PC-3 (cell line): ENCODE results near the gene SLC7A7. TPM values are rescaled to one million over a fixed set of nuclear protein-coding genes. Genes with fewer than 3 reads are reported as not detected.
"Not testable (repeated sequence)": the region's sequence is repeated elsewhere in the genome, so short reads cannot be mapped to it uniquely, and the experiment has no call there.

Experiments used
- ATAC-seq: fragments of 200-7000 bp; cut with Tn5 transposase; 2 replicates; pipeline ENCODE4 v1.9.1; 2020; ENCODE audit warnings: mild to moderate bottlenecking, moderate library complexity
- BruUV-seq: library from RNA; stranded (reverse); fragments of 400-500 nt; replicated peaks from 2 replicates; lab custom pipeline; 2021; lab: Mats Ljungman, UMichigan
- CTCF ChIA-PET: fragments of 300-600 bp; sonication (Branson Sonifier 250); formaldehyde crosslinking; loops from one replicate; lab custom pipeline; 2022; ENCODE audit warnings: antibody characterized with exemption; lab: Charles Lee
- POLR2A ChIA-PET: fragments of 300-600 bp; sonication (Branson Sonifier 250); formaldehyde crosslinking; loops from one replicate; lab custom pipeline; 2022; ENCODE audit warnings: antibody characterized with exemption; ENCODE audit not compliant: unreplicated experiment; lab: Charles Lee
- DNase-seq: peaks from one replicate; pipeline ENCODE4 v3.0.0-alpha.2; 2015
- H2AFZ ChIP-seq: fragments of 300-600 bp; sonication (generic); 2 replicates; pipeline ENCODE4 v1.6.0; 2016; ENCODE audit warnings: antibody characterized with exemption, low read length
- H3F3A ChIP-seq: fragments of 300-600 bp; sonication (generic); one replicate; pipeline ENCODE4 v1.6.0; 2017; ENCODE audit warnings: antibody characterized with exemption, low read length, control low read depth, mild to moderate bottlenecking; ENCODE audit not compliant: unreplicated experiment
- H3K27ac ChIP-seq: fragments of 300-600 bp; sonication (generic); 2 replicates; pipeline ENCODE4 v1.5.1; 2016; ENCODE audit warnings: mild to moderate bottlenecking, low read length
- H3K27me3 ChIP-seq: fragments of 300-600 bp; sonication (generic); 2 replicates; pipeline ENCODE4 v1.6.1; 2016; ENCODE audit warnings: low read length, mixed read lengths
- H3K36me3 ChIP-seq: fragments of 300-600 bp; sonication (generic); 2 replicates; pipeline ENCODE4 v1.6.1; 2016; ENCODE audit warnings: low read depth, mixed run types, low read length, mixed read lengths
- H3K4me1 ChIP-seq: fragments of 300-600 bp; sonication (generic); 2 replicates; pipeline ENCODE4 v1.5.1; 2016; ENCODE audit warnings: low read length; ENCODE audit not compliant: insufficient read depth
- H3K4me2 ChIP-seq: fragments of 300-600 bp; sonication (generic); 2 replicates; pipeline ENCODE4 v1.6.0; 2016; ENCODE audit warnings: low read length
- H3K4me3 ChIP-seq: fragments of 300-600 bp; sonication (generic); 2 replicates; pipeline ENCODE4 v1.5.1; 2016; ENCODE audit warnings: mild to moderate bottlenecking, low read length, mixed read lengths
- H3K79me2 ChIP-seq: fragments of 300-600 bp; sonication (generic); 2 replicates; pipeline ENCODE4 v1.6.1; 2017; ENCODE audit warnings: low read length, mixed read lengths
- H3K9ac ChIP-seq: fragments of 300-600 bp; sonication (generic); 2 replicates; pipeline ENCODE4 v1.6.0; 2016; ENCODE audit warnings: mild to moderate bottlenecking, low read length
- H3K9me2 ChIP-seq: fragments of 300-600 bp; sonication (generic); replicated peaks from 2 replicates; pipeline ENCODE4 v1.6.1; 2016; ENCODE audit warnings: mixed run types, low read length, mixed read lengths
- H3K9me3 ChIP-seq: fragments of 300-600 bp; sonication (generic); 2 replicates; pipeline ENCODE4 v1.6.1; 2016; ENCODE audit warnings: low read length, mixed read lengths
- H4K20me1 ChIP-seq: fragments of 300-600 bp; sonication (generic); 2 replicates; pipeline ENCODE4 v1.6.1; 2016; ENCODE audit warnings: low read length, mixed read lengths
- CTCF ChIP-seq: fragments of 300-600 bp; sonication (generic); conservative IDR thresholded peaks from 2 replicates; pipeline ENCODE4 v1.5.1; 2017; ENCODE audit warnings: antibody characterized with exemption, low read depth, mild to moderate bottlenecking, low read length
- EZH2 ChIP-seq: fragments of 300-600 bp; sonication (generic); IDR thresholded peaks from one replicate; pipeline ENCODE4 v1.6.1; 2017; ENCODE audit warnings: antibody characterized with exemption, mild to moderate bottlenecking, low read length; ENCODE audit not compliant: unreplicated experiment
- EZH2phosphoT487 ChIP-seq: fragments of 300-600 bp; sonication (generic); IDR thresholded peaks from 2 replicates; pipeline ENCODE4 v1.6.1; 2018; ENCODE audit warnings: mild to moderate bottlenecking, antibody characterized with exemption, low read length, borderline replicate concordance
- intact Hi-C: fragments of 100-400 bp; cut with micrococcal nuclease; formaldehyde crosslinking; loops from 2 replicates; pipeline ENCODE4 v1.9.0; 2023
- total RNA-seq: library from RNA; depleted of rRNA; stranded (reverse); fragments of >200 nt; gene quantifications from 2 replicates; pipeline ENCODE4 v1.2.3, GENCODE V29; 2014

The SLC7A7 gene
- total RNA-seq, 1 experiment from 2014 or later = not detected

DNA sequence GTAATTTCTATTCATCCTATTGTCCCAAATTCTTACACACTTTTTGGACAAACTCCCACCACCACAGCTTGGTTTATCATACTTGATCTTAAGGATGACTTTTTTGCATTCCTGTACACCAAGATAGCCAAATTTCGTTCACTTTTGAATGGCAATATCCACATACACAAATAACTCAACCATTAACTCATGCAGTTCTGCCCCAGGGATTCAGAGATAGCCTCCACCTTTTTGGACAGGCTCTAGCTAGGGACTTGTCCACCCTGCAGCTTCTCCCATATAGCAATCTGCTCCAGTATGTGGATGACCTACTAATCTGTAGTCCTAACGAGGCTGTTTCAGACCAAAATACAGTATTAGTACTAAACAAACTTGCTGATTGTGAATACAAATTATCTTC is 81.4 kb downstream of the SLC7A7 start:
- no peak for DNase-seq
- ATAC-seq = no peak
- no peak for TF ChIP-seq CTCF
- TF ChIP-seq EZH2 = no peak
- TF ChIP-seq EZH2phosphoT487 = no peak
- Histone ChIP-seq H3K27ac (no peak overlapping the region), H3K9me2 (no peaks in the 10 kb centered on the region), H3K4me3 (no peak overlapping the region), H3F3A (no peaks in the 10 kb centered on the region), H4K20me1 (no peaks in the 10 kb centered on the region), H3K36me3 (no peaks in the 10 kb centered on the region), H3K79me2 (no peaks in the 10 kb centered on the region), H3K9ac (no peak overlapping the region), H3K27me3 (no peaks in the 10 kb centered on the region), H2AFZ (no peak overlapping the region), H3K4me2 (no peak overlapping the region), H3K4me1 (no peaks in the 10 kb centered on the region), H3K9me3 (no peaks in the 10 kb centered on the region)
- intact Hi-C loops = no loop called here
- ChIA-PET CTCF (no interaction called here), POLR2A (no interaction called here)
- BruUV-seq = no TSS peak

GRCh38 chr14:22732062-22732461 is 83.2 kb downstream of the SLC7A7 start:
- H3K79me2 ChIP-seq, intact Hi-C loops, H3K9ac ChIP-seq, DNase-seq, H3K36me3 ChIP-seq, H3K4me2 ChIP-seq, H4K20me1 ChIP-seq, POLR2A ChIA-PET, H3F3A ChIP-seq, H3K9me2 ChIP-seq, BruUV-seq, H3K27ac ChIP-seq, H3K4me1 ChIP-seq, H3K9me3 ChIP-seq, H3K27me3 ChIP-seq, H3K4me3 ChIP-seq, H2AFZ ChIP-seq, CTCF ChIA-PET, ATAC-seq: not testable (repeated sequence)

DNA sequence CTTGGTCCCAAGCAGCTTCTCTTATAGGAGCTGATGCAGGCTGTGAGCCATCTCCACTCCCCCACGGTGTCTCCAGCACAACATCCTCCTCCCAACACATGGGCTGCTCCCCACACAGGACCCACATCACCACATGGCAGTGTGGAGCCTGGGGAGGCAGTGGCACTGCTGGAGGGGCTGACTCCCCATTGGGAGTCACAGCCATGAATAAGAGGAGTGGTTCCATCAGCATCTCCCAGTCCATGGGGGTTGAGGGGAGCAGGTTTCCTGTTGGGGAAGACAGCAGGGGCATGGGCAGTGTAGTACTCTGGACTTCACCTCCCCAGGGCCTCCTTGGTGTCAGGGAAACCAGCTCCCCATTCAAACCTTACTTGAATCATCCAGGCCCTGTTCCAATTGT is 89.2 kb downstream of the SLC7A7 start:
- H3K27ac ChIP-seq = no peak overlapping the region
- no peak for TF ChIP-seq CTCF
- TF ChIP-seq EZH2phosphoT487 = no peak
- no peak for TF ChIP-seq EZH2
- CTCF ChIA-PET = no interaction called here
- no peaks in the 10 kb centered on the region for H3K9me3 ChIP-seq
- no peaks in the 10 kb centered on the region for H3K36me3 ChIP-seq
- no peak overlapping the region for H2AFZ ChIP-seq
- no peaks in the 10 kb centered on the region for H3F3A ChIP-seq
- H4K20me1 ChIP-seq = no peaks in the 10 kb centered on the region
- no peak overlapping the region for H3K4me2 ChIP-seq
- no peaks in the 10 kb centered on the region for H3K79me2 ChIP-seq
- H3K9me2 ChIP-seq = no peaks in the 10 kb centered on the region
- no peak for DNase-seq
- H3K4me1 ChIP-seq = no peaks in the 10 kb centered on the region
- no peak for ATAC-seq
- H3K27me3 ChIP-seq = 0 out of 2 replicates have a peak, but pooled peaks cover 3% of the 10 kb centered on the region
- no TSS peak for BruUV-seq
- intact Hi-C loops = no loop called here
- H3K4me3 ChIP-seq = no peak overlapping the region
- POLR2A ChIA-PET = no interaction called here
- no peak overlapping the region for H3K9ac ChIP-seq

DNA sequence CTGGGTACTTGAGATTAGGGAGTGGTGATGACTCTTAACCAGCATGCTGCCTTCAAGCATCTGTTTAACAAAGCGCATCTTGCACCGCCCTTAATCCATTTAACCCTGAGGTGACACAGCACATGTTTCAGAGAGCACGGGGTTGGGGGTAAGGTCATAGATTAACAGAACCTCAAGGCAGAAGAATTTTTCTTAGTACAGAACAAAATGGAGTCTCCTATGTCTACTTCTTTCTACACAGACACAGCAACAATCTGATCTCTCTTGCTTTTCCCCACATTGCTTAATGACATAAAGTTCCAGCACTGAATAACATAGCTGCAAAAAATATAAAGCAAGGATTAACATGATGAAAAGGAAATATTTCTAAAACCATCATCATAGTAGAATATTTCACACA is 89.9 kb downstream of the SLC7A7 start:
- H3F3A ChIP-seq, H4K20me1 ChIP-seq, H3K27me3 ChIP-seq, H3K9me2 ChIP-seq, POLR2A ChIA-PET, H3K9me3 ChIP-seq, ATAC-seq, intact Hi-C loops, BruUV-seq, H3K4me3 ChIP-seq, DNase-seq, H3K4me2 ChIP-seq, H3K9ac ChIP-seq, H3K36me3 ChIP-seq, H3K4me1 ChIP-seq, H3K27ac ChIP-seq, CTCF ChIA-PET, H2AFZ ChIP-seq, H3K79me2 ChIP-seq: not testable (repeated sequence)

DNA sequence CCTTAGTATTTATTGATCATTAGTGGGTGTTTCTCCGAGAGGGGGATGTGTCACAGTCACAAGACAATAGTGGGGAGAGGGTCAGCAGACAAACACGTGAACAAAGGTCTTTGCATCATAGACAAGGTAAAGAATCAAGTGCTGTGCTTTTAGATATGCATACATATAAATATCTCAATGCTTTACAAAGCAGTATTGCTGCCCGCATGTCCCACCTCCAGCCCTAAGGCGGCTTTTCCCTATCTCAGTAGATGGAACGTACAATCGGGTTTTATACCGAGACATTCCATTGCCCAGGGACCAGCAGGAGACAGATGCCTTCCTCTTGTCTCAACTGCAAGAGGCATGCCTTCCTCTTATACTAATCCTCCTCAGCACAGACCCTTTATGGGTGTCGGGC is 90.4 kb downstream of the SLC7A7 start:
- H3K27ac ChIP-seq, H3F3A ChIP-seq, CTCF ChIA-PET, H3K27me3 ChIP-seq, DNase-seq, H3K4me1 ChIP-seq, H3K4me2 ChIP-seq, BruUV-seq, H3K9me3 ChIP-seq, ATAC-seq, H3K79me2 ChIP-seq, H2AFZ ChIP-seq, H4K20me1 ChIP-seq, H3K9ac ChIP-seq, H3K36me3 ChIP-seq, intact Hi-C loops, POLR2A ChIA-PET, H3K4me3 ChIP-seq, H3K9me2 ChIP-seq: not testable (repeated sequence)
